ENCODE measurements around the gene ZNF444. TPM values are rescaled to one million over a fixed set of nuclear protein-coding genes. Genes with fewer than 3 reads are reported as not detected.
"Not testable (repeated sequence)": the region's sequence is repeated elsewhere in the genome, so short reads cannot be mapped to it uniquely, and the experiment has no call there.

Gene ZNF444
- total RNA-seq, 4 donors from 2014 or later: 32.0 to 78.2 (median 52.1) TPM

GRCh38 chr19:56189785-56190184, 48.7 kb downstream of the ZNF444 start:
- no peak overlapping the region for H3K4me3 ChIP-seq
- TF ChIP-seq EP300 (IDR thresholded peaks at IDR 0.05) (no peak), POLR2A (IDR thresholded peaks at IDR 0.05; ENCODE audit: low read depth) (no peak), CTCF (IDR thresholded peaks at IDR 0.05) (no peak), POLR2AphosphoS5 (IDR thresholded peaks at IDR 0.05) (no peak)
- H3K36me3 ChIP-seq: no peaks in the 10 kb centered on the region
- no peaks in the 10 kb centered on the region for H3K9me3 ChIP-seq
- intact Hi-C loops (cut with DNase I): no loop called here
- no peak overlapping the region for H3K27ac ChIP-seq (replicated peaks in 1 of 4)
- DNase-seq (ENCODE audit: extremely low spot score): no peak
- no peaks in the 10 kb centered on the region for H3K4me1 ChIP-seq
- H3K27me3 ChIP-seq: peaks cover 0 to 30% (median 0%) of the 10 kb centered on the region in 4 donors
- 61% methylated on average over 12 of the region's 17 CpGs for WGBS

GRCh38 chr19:56191115-56191514, 50.0 kb downstream of the ZNF444 start:
- intact Hi-C loops (cut with DNase I): no loop called here
- H3K9me3 ChIP-seq: no peaks in the 10 kb centered on the region
- no peak overlapping the region for H3K27ac ChIP-seq (replicated peaks in 1 of 4)
- H3K27me3 ChIP-seq: peaks cover 0 to 20% (median 0%) of the 10 kb centered on the region in 4 donors
- no peaks in the 10 kb centered on the region for H3K4me1 ChIP-seq
- H3K36me3 ChIP-seq: no peaks in the 10 kb centered on the region
- no peak overlapping the region for H3K4me3 ChIP-seq
- DNase-seq (ENCODE audit: extremely low spot score): no peak
- WGBS: 67% methylated on average over 7 of the region's 7 CpGs
- TF ChIP-seq POLR2A (IDR thresholded peaks at IDR 0.05; ENCODE audit: low read depth) (no peak), CTCF (IDR thresholded peaks at IDR 0.05) (no peak), POLR2AphosphoS5 (IDR thresholded peaks at IDR 0.05) (no peak), EP300 (IDR thresholded peaks at IDR 0.05) (no peak)

- intact Hi-C loops (cut with DNase I): no loop called here
- WGBS: 75% methylated on average over 10 of the region's 10 CpGs
These were observed 50.6 kb downstream of the ZNF444 start for GRCh38 chr19:56191711-56192110.

GRCh38 chr19:56193981-56194640, 53.0 kb downstream of the ZNF444 start:
- DNase-seq (ENCODE audit: extremely low spot score): no peak
- Histone ChIP-seq H3K27me3 (peaks cover 0 to 9% (median 0%) of the 10 kb centered on the region in 4 donors), H3K9me3 (no peaks in the 10 kb centered on the region), H3K36me3 (no peaks in the 10 kb centered on the region), H3K27ac (replicated peaks in 1 of 4) (no peak overlapping the region), H3K4me1 (no peaks in the 10 kb centered on the region), H3K4me3 (no peak overlapping the region)
- TF ChIP-seq POLR2AphosphoS5 (IDR thresholded peaks at IDR 0.05) (no peak), EP300 (IDR thresholded peaks at IDR 0.05) (no peak), CTCF (IDR thresholded peaks at IDR 0.05) (no peak), POLR2A (IDR thresholded peaks at IDR 0.05; ENCODE audit: low read depth) (no peak)
- intact Hi-C loops (cut with DNase I): no loop called here
- WGBS: 86% methylated on average over 12 of the region's 12 CpGs

More at GRCh38 chr19:56191711-56192110, 50.6 kb downstream of the ZNF444 start:
- H3K4me3 ChIP-seq: no peak overlapping the region
- H3K27me3 ChIP-seq: peaks cover 0 to 14% (median 0%) of the 10 kb centered on the region in 4 donors
- no peaks in the 10 kb centered on the region for H3K36me3 ChIP-seq
- no peak for DNase-seq (ENCODE audit: extremely low spot score)
- H3K4me1 ChIP-seq: no peaks in the 10 kb centered on the region
- no peak overlapping the region for H3K27ac ChIP-seq (replicated peaks in 1 of 4)
- TF ChIP-seq CTCF (IDR thresholded peaks at IDR 0.05): no peak
- TF ChIP-seq POLR2AphosphoS5 (IDR thresholded peaks at IDR 0.05): no peak
- no peak for TF ChIP-seq EP300 (IDR thresholded peaks at IDR 0.05)
- no peak for TF ChIP-seq POLR2A (IDR thresholded peaks at IDR 0.05; ENCODE audit: low read depth)
- H3K9me3 ChIP-seq: no peaks in the 10 kb centered on the region

GRCh38 chr19:56197646-56198045, 56.6 kb downstream of the ZNF444 start, which contains the start of gene ZSCAN5B:
TSS of gene ZSCAN5B (minus strand) at chr19:56197783. CDS start at chr19:56193052, 4,731 bp downstream.
- H3K4me1 ChIP-seq; intact Hi-C loops (cut with DNase I); H3K9me3 ChIP-seq; H3K27ac ChIP-seq (replicated peaks in 1 of 4); DNase-seq (ENCODE audit: extremely low spot score); H3K27me3 ChIP-seq; H3K4me3 ChIP-seq; H3K36me3 ChIP-seq: not testable (repeated sequence)
- WGBS: 82% methylated on average over 22 of the region's 23 CpGs

Measured in esophagus muscularis mucosa (tissue), 4 donors.